NCI-H2081 treated with DMSO at 0.1 percent for 48 hours (cell line): ENCODE measurements around the gene CADM3.

Source experiments
- DNase-seq: peaks from one replicate; lab custom pipeline; 2025; lab: John Stamatoyannopoulos, UW

Gene CADM3

GRCh38 chr1:159171254-159171687 lies at the start of gene CADM3:
CADM3 (plus strand) TSS chr1:159171615; CDS start chr1:159171766, 151 bp downstream.
- no peak for DNase-seq

- DNase-seq = no peak
Measured at GRCh38 chr1:159122005-159122621, 49.3 kb upstream of the CADM3 start.

- DNase-seq = no peak
Measured at GRCh38 chr1:159123587-159123986, 47.8 kb upstream of the CADM3 start.

- DNase-seq = no peak
Measured at GRCh38 chr1:159132271-159132881, 39.0 kb upstream of the CADM3 start.

- no peak for DNase-seq
Measured at GRCh38 chr1:159140474-159140873, 30.9 kb upstream of the CADM3 start.

- no peak for DNase-seq
Measured at GRCh38 chr1:159141584-159142390, 29.6 kb upstream of the CADM3 start.

- no peak for DNase-seq
Measured at GRCh38 chr1:159142391-159142663, 29.1 kb upstream of the CADM3 start.

GRCh38 chr1:159142726-159143510 lies 28.5 kb upstream of the CADM3 start:
- DNase-seq = no peak

GRCh38 chr1:159144571-159144970 lies 26.8 kb upstream of the CADM3 start:
- no peak for DNase-seq

- DNase-seq = no peak
Measured at GRCh38 chr1:159146980-159147379, 24.4 kb upstream of the CADM3 start.

GRCh38 chr1:159152031-159152430 lies 19.4 kb upstream of the CADM3 start:
- DNase-seq = no peak

- no peak for DNase-seq
Measured at GRCh38 chr1:159161001-159161718, 10.3 kb upstream of the CADM3 start.

- no peak for DNase-seq
Measured at GRCh38 chr1:159161719-159162026, 9.7 kb upstream of the CADM3 start.

GRCh38 chr1:159162516-159163265 lies 8.7 kb upstream of the CADM3 start:
- no peak for DNase-seq

- DNase-seq = no peak
Measured at GRCh38 chr1:159163614-159164228, 7.7 kb upstream of the CADM3 start.

- DNase-seq = no peak
Measured at GRCh38 chr1:159168043-159168442, 3.4 kb upstream of the CADM3 start.

- DNase-seq = no peak
Measured at GRCh38 chr1:159170639-159171038, 776 bp upstream of the CADM3 start.

- no peak for DNase-seq
Measured at GRCh38 chr1:159171688-159172501, 480 bp downstream of the CADM3 start.

- no peak for DNase-seq
Measured at GRCh38 chr1:159172614-159173291, 1.3 kb downstream of the CADM3 start.
